ENCODE data around the gene SDK1.

Gene SDK1

DNA sequence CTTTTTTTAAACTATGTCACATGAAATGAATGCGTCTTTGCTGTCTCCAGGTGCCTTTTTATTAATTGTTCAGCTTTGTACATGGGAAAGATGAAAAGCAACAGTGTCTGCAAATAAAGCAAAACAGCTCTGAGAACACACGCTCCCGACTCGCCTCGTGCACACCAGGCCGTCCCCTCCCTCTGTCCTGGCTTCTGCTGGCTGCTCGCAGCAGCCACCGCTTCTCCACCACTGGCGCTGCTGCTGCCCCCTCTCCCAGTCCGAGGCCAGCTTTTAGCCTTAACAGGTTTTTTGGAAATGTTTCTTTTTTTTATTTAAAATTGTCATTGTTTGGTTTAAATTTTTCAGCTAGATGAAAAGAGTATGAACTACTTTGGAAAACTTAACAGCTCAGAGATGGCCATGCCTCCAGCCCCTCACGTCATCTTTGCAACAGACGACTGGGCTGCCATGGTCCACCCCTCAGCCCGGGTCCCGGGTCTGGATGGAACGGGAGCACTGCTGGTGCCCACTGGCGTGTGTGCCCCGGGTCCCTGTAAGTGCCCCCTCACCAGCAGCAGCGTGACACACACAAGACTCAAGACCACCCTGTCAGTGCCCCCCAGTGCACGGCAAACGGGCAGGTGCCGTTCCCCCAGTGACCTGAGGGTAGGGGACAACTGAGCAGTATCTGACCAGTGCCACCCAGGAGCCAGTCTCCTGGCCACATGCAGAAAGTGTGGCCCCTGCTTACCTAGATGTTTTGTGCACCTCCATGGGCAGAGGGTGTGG is 965.4 kb downstream of the SDK1 start:
- no peak for DNase-seq (ENCODE audit: low read depth)
- H3K4me3 ChIP-seq (ENCODE audit: low read length), result no peak overlapping the region
- TF ChIP-seq, protein P1, sequence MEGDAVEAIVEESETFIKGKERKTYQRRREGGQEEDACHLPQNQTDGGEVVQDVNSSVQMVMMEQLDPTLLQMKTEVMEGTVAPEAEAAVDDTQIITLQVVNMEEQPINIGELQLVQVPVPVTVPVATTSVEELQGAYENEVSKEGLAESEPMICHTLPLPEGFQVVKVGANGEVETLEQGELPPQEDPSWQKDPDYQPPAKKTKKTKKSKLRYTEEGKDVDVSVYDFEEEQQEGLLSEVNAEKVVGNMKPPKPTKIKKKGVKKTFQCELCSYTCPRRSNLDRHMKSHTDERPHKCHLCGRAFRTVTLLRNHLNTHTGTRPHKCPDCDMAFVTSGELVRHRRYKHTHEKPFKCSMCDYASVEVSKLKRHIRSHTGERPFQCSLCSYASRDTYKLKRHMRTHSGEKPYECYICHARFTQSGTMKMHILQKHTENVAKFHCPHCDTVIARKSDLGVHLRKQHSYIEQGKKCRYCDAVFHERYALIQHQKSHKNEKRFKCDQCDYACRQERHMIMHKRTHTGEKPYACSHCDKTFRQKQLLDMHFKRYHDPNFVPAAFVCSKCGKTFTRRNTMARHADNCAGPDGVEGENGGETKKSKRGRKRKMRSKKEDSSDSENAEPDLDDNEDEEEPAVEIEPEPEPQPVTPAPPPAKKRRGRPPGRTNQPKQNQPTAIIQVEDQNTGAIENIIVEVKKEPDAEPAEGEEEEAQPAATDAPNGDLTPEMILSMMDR (conservative IDR thresholded peaks at IDR 0.05; ENCODE audit: low read length), result no peak

DNA sequence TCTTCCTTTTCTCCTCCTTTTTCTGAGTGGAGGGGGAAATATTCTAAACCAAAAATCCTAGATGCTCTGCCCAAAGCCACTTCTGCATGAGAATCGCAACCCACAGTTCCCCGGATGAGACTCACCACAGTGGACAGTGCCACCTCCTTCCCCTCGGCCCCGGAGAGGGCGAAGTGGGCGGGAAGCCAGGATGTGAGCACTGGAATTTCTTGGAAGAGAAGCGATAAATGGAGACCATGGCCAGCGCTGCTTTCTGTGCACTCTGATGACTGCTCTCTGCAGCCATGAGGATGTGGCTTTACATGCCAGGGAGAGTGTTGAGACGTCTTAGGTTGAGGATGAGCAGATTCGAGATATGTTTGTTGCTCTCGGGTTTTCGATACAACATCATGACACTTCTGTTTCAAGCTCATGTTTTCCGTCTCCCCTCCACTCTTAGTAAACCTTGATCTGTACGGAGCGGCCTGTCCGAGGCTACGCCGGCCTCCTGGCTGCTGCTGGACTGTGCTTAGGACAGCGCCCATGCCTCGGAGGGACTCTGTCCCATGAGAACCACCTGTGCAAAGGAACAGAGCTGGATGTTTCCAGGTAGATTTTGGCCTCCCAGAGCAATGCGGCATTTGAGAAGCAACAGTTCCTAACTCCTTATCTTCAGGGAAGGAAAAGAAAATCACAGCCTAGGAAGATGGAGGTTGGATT is 966.4 kb downstream of the SDK1 start:
- TF ChIP-seq, protein P1 (conservative IDR thresholded peaks at IDR 0.05; ENCODE audit: low read length), result no peak
- DNase-seq (ENCODE audit: low read depth), result no peak
- no peak overlapping the region for H3K4me3 ChIP-seq (ENCODE audit: low read length)

DNA sequence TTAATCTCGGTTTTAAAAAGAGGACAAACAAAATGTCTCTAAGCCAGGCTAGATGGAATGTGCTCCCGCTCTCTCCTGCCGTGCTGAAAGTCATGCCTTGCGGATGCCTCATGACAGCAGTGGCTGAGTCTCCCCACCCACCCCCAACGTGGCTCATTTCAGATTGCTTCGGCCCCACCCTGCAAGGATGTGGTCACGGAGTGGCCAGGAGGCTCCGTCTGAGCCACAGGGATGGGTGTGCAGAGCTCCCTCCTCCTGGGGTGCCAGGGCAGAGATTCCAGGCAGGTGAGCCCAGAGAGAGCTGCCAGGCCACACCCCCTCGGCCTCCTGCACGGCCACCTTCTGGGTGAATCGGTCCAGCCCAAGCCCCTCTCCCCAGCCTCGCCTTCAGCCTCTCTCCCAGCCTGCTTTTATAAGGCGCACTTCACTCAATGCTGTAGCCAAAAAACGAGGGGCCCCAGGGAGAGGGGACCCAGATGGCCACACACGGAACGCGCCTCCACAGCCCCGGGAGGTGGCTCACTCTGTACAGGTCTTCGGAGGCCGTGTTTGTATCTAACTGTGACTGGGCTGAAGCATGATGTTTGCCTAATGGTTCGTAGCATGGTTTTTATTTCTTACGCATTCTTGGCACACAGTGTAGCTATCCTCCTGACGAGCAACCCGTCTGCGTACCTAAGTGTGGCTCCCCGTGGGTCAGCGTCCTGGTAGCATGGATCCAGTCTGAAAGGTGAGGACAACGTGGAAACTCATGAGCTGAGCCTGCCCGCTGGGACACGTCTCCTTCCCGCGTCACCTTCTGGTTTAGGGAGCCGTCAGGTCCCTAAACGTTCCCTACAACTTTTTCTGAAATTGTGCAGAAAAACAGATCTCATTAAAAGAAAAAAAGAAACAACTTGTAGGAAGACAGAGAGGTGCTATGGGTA is 967.3 kb downstream of the SDK1 start:
- no peak for DNase-seq (ENCODE audit: low read depth)
- TF ChIP-seq, protein P1 (conservative IDR thresholded peaks at IDR 0.05; ENCODE audit: low read length), result no peak
- no peak overlapping the region for H3K4me3 ChIP-seq (ENCODE audit: low read length)

DNA sequence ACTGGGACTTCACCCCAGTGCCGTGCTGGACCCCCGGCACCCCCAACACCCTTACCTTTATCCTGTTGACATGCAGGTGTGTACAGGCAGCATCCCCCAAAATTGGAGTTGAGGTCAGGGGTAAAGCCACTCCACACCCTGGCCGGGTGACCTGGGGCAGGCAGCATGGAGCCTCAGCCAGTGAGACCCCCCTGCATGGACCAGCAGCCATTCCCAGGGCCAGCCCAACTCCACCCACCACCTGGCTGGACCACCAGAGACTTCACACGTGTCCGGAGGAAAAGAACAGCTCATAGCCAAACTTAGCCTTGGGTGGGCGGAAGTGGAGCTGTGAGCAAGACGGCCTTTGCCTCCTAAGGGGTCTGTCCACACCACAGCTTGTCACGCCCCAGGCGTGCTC is 968.0 kb downstream of the SDK1 start:
- H3K4me3 ChIP-seq (ENCODE audit: low read length), result no peak overlapping the region
- DNase-seq (ENCODE audit: low read depth), result no peak
- TF ChIP-seq, protein P1 (conservative IDR thresholded peaks at IDR 0.05; ENCODE audit: low read length), result no peak

DNA sequence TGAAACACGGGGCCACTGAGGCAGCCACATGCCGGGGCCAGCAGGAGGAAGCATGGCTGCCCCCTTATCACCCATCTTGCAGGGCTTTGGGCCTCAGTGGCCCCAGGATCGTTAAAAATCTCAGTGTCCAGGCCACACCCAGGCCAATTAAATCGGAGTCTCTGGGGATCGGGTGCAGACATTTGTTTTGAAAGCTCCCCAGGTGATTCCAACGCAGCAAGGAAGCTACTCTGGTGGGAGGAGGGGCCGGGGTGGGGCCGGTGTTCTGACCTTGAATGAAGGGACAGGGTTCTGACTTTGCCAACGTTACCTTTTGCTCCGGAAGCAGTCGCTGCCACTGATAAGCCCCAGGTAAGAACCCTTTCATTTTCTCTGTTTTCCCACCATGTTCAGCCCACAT is 968.7 kb downstream of the SDK1 start:
- no peak for DNase-seq (ENCODE audit: low read depth)
- no peak overlapping the region for H3K4me3 ChIP-seq (ENCODE audit: low read length)
- TF ChIP-seq, protein P1 (conservative IDR thresholded peaks at IDR 0.05; ENCODE audit: low read length), result no peak

DNA sequence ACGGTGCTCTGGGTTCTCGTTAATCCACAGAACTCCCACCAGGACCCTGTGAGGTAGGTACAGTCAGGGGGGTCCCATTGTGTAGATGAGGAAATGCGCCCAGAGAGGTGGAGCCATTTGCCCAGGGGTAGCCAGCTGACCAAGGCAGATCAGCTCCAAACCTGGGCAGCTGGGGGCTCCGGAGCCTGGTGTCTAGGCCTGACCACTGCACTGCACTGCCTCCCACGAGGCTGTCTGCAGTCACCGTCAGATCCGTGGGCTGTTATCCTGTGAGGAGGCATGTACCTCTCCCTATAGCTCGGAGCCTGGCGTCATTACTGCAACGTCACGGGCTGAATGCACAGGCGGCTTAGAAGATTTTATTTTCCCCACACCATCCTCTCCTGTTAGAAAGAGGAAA is 969.2 kb downstream of the SDK1 start:
- H3K4me3 ChIP-seq (ENCODE audit: low read length), result no peak overlapping the region
- DNase-seq (ENCODE audit: low read depth), result no peak
- TF ChIP-seq, protein P1 (conservative IDR thresholded peaks at IDR 0.05; ENCODE audit: low read length), result no peak

All from AG10803 (cell line).